ENCODE measurements around the gene RIPOR2.

RIPOR2 gene

GRCh38 chr6:24923885-24924401 is 11.8 kb downstream of the RIPOR2 start:
- TF ChIP-seq GATA3 (IDR thresholded peaks at IDR 0.05; ENCODE audit: low read depth, low read length) (no peak), GATA2 (IDR thresholded peaks at IDR 0.05; ENCODE audit: low read depth, low read length) (no peak)

GRCh38 chr6:24922814-24923213 is 12.9 kb downstream of the RIPOR2 start:
- TF ChIP-seq GATA3 (IDR thresholded peaks at IDR 0.05; ENCODE audit: low read depth, low read length) (no peak), GATA2 (IDR thresholded peaks at IDR 0.05; ENCODE audit: low read depth, low read length) (no peak)

GRCh38 chr6:24922170-24922569 is 13.6 kb downstream of the RIPOR2 start:
- TF ChIP-seq GATA2 (IDR thresholded peaks at IDR 0.05; ENCODE audit: low read depth, low read length) (no peak), GATA3 (IDR thresholded peaks at IDR 0.05; ENCODE audit: low read depth, low read length) (no peak)

GRCh38 chr6:24920136-24920535 is 15.6 kb downstream of the RIPOR2 start:
- TF ChIP-seq GATA2 (IDR thresholded peaks at IDR 0.05; ENCODE audit: low read depth, low read length) (no peak), GATA3 (IDR thresholded peaks at IDR 0.05; ENCODE audit: low read depth, low read length) (no peak)

- TF ChIP-seq GATA2 (IDR thresholded peaks at IDR 0.05; ENCODE audit: low read depth, low read length), result no peak
- no peak for TF ChIP-seq GATA3 (IDR thresholded peaks at IDR 0.05; ENCODE audit: low read depth, low read length)
Observed at GRCh38 chr6:24919056-24919892, 16.5 kb downstream of the RIPOR2 start.

GRCh38 chr6:24918641-24919055 is 17.1 kb downstream of the RIPOR2 start:
- TF ChIP-seq GATA2 (IDR thresholded peaks at IDR 0.05; ENCODE audit: low read depth, low read length) (no peak), GATA3 (IDR thresholded peaks at IDR 0.05; ENCODE audit: low read depth, low read length) (no peak)

- TF ChIP-seq GATA2 (IDR thresholded peaks at IDR 0.05; ENCODE audit: low read depth, low read length) (no peak), GATA3 (IDR thresholded peaks at IDR 0.05; ENCODE audit: low read depth, low read length) (no peak)
Observed at GRCh38 chr6:24916496-24916895, 19.3 kb downstream of the RIPOR2 start.

GRCh38 chr6:24915641-24916040 is 20.1 kb downstream of the RIPOR2 start:
- TF ChIP-seq GATA3 (IDR thresholded peaks at IDR 0.05; ENCODE audit: low read depth, low read length), result no peak
- TF ChIP-seq GATA2 (IDR thresholded peaks at IDR 0.05; ENCODE audit: low read depth, low read length), result no peak

GRCh38 chr6:24911796-24912382 is 23.9 kb downstream of the RIPOR2 start:
- no peak for TF ChIP-seq GATA3 (IDR thresholded peaks at IDR 0.05; ENCODE audit: low read depth, low read length)
- TF ChIP-seq GATA2 (IDR thresholded peaks at IDR 0.05; ENCODE audit: low read depth, low read length), result no peak

GRCh38 chr6:24910961-24911725 is 24.6 kb downstream of the RIPOR2 start:
- TF ChIP-seq GATA3 (IDR thresholded peaks at IDR 0.05; ENCODE audit: low read depth, low read length) (no peak), GATA2 (IDR thresholded peaks at IDR 0.05; ENCODE audit: low read depth, low read length) (no peak)

- TF ChIP-seq GATA2 (IDR thresholded peaks at IDR 0.05; ENCODE audit: low read depth, low read length), result no peak
- no peak for TF ChIP-seq GATA3 (IDR thresholded peaks at IDR 0.05; ENCODE audit: low read depth, low read length)
Observed at GRCh38 chr6:24910331-24910960, 25.3 kb downstream of the RIPOR2 start.

GRCh38 chr6:24909241-24910216 is 26.2 kb downstream of the RIPOR2 start:
- TF ChIP-seq GATA3 (IDR thresholded peaks at IDR 0.05; ENCODE audit: low read depth, low read length) (no peak), GATA2 (IDR thresholded peaks at IDR 0.05; ENCODE audit: low read depth, low read length) (no peak)

GRCh38 chr6:24908650-24909035 is 27.1 kb downstream of the RIPOR2 start:
- TF ChIP-seq GATA3 (IDR thresholded peaks at IDR 0.05; ENCODE audit: low read depth, low read length), result no peak
- no peak for TF ChIP-seq GATA2 (IDR thresholded peaks at IDR 0.05; ENCODE audit: low read depth, low read length)

Measured in SH-SY5Y (cell line).